Mesothelial cell of epicardium (in vitro differentiated cells): ENCODE results near the gene RAC2. TPM values are rescaled to one million over a fixed set of nuclear protein-coding genes. Genes with fewer than 3 reads are reported as not detected.

Source experiments
- DNase-seq, 2 experiments: peaks; one replicate each; pipeline ENCODE4 v3.0.0; 2021; ENCODE audit warnings: low spot score in 2 of 2; ENCODE audit not compliant: unreplicated experiment in 2 of 2
- H3K27ac Mint-ChIP-seq: 2 replicates; pipeline ENCODE4 v1.8.0; 2021; ENCODE audit warnings: mixed read lengths
- H3K27me3 Mint-ChIP-seq: 2 replicates; pipeline ENCODE4 v1.8.0; 2021; ENCODE audit warnings: low read depth, mixed read lengths
- H3K36me3 Mint-ChIP-seq: 2 replicates; pipeline ENCODE4 v1.8.0; 2021; ENCODE audit warnings: mixed read lengths
- H3K4me1 Mint-ChIP-seq: 2 replicates; pipeline ENCODE4 v1.8.0; 2021; ENCODE audit warnings: mixed read lengths
- H3K4me3 Mint-ChIP-seq: 2 replicates; pipeline ENCODE4 v1.8.0; 2021; ENCODE audit warnings: mild to moderate bottlenecking, moderate library complexity, mixed read lengths
- H3K9me3 Mint-ChIP-seq: 2 replicates; pipeline ENCODE4 v1.8.0; 2021; ENCODE audit warnings: mixed read lengths
- total RNA-seq: library from RNA; stranded (reverse); gene quantifications from 3 replicates; pipeline ENCODE4 v1.2.1, GENCODE V29; 2021
- TF ChIP-seq, protein P1 (sequence below): fragments of 200-600 bp; sonication (generic); IDR thresholded peaks from one replicate; pipeline ENCODE4 v1.5.0; 2021; ENCODE audit warnings: antibody characterized with exemption; ENCODE audit not compliant: unreplicated experiment

The RAC2 gene
- total RNA-seq, 1 donor from 2014 or later, result 6.4 TPM

GRCh38 chr22:37284126-37284804, 40.2 kb upstream of the RAC2 start:
- Mint-ChIP-seq H3K27me3 (peaks cover 45% of the 10 kb centered on the region), H3K36me3 (no peaks in the 10 kb centered on the region), H3K4me1 (no peaks in the 10 kb centered on the region), H3K9me3 (no peaks in the 10 kb centered on the region), H3K4me3 (no peak overlapping the region), H3K27ac (no peak overlapping the region)
- no peak for DNase-seq
- TF ChIP-seq, protein P1, sequence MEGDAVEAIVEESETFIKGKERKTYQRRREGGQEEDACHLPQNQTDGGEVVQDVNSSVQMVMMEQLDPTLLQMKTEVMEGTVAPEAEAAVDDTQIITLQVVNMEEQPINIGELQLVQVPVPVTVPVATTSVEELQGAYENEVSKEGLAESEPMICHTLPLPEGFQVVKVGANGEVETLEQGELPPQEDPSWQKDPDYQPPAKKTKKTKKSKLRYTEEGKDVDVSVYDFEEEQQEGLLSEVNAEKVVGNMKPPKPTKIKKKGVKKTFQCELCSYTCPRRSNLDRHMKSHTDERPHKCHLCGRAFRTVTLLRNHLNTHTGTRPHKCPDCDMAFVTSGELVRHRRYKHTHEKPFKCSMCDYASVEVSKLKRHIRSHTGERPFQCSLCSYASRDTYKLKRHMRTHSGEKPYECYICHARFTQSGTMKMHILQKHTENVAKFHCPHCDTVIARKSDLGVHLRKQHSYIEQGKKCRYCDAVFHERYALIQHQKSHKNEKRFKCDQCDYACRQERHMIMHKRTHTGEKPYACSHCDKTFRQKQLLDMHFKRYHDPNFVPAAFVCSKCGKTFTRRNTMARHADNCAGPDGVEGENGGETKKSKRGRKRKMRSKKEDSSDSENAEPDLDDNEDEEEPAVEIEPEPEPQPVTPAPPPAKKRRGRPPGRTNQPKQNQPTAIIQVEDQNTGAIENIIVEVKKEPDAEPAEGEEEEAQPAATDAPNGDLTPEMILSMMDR, result no peak

- no peak overlapping the region for H3K27ac Mint-ChIP-seq
- H3K36me3 Mint-ChIP-seq, result no peaks in the 10 kb centered on the region
- H3K27me3 Mint-ChIP-seq, result peaks cover 44% of the 10 kb centered on the region
- TF ChIP-seq, protein P1, result no peak
- H3K4me3 Mint-ChIP-seq, result no peak overlapping the region
- H3K9me3 Mint-ChIP-seq, result no peaks in the 10 kb centered on the region
- DNase-seq, result no peak
- H3K4me1 Mint-ChIP-seq, result no peaks in the 10 kb centered on the region
Observed at GRCh38 chr22:37283393-37283937, 39.4 kb upstream of the RAC2 start.

GRCh38 chr22:37282385-37282677, 38.3 kb upstream of the RAC2 start, which contains the start of gene CYTH4:
CYTH4 (plus strand) TSS chr22:37282508; CDS start chr22:37282570, 62 bp downstream.
- no peaks in the 10 kb centered on the region for H3K9me3 Mint-ChIP-seq
- peaks cover 42% of the 10 kb centered on the region for H3K27me3 Mint-ChIP-seq
- TF ChIP-seq, protein P1, result no peak
- no peaks in the 10 kb centered on the region for H3K4me1 Mint-ChIP-seq
- H3K27ac Mint-ChIP-seq, result no peak within 1 kb of the TSS
- H3K4me3 Mint-ChIP-seq, result no peak within 1 kb of the TSS
- no peaks in the 10 kb centered on the region for H3K36me3 Mint-ChIP-seq
- no peak for DNase-seq

DNA sequence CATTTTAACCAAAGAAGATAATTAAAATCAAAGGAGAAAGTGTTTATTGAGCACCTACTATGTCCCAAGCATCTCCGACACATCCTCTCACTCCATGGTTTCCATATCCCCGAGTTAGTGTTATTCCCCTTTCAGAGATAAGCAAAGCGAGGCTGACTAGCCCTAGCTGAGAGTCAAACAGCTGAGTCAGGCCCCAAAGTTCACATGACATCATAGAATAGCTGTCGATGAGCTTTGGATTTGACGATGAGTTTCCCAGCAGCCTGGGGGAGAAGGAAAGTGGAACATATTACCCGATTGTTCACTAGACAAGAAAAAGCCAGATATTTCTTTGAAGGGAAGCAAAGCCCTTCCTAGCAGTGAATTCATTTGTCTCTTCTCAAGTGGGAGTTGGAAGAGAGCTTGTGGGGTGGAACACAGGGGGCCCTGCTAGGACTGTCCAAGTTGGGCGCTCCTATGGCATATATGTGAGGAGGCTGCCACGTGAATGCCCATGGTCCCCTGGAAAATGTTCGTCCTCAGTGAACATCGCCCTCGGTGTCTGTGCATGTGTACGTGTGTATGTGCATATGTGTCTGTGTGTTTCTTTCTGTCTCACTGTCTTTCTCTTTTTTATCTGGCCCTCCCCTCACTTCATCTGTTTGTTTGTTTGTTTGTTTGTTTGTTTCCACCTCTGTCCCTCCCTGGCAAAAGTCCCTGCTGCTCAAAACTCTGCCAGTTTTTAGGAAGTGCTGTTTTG, 37.7 kb upstream of the RAC2 start:
- H3K27me3 Mint-ChIP-seq, result peaks cover 38% of the 10 kb centered on the region
- H3K36me3 Mint-ChIP-seq, result no peaks in the 10 kb centered on the region
- no peaks in the 10 kb centered on the region for H3K9me3 Mint-ChIP-seq
- H3K27ac Mint-ChIP-seq, result no peak overlapping the region
- no peak for DNase-seq
- TF ChIP-seq, protein P1, result no peak
- no peaks in the 10 kb centered on the region for H3K4me1 Mint-ChIP-seq
- H3K4me3 Mint-ChIP-seq, result no peak overlapping the region

DNA sequence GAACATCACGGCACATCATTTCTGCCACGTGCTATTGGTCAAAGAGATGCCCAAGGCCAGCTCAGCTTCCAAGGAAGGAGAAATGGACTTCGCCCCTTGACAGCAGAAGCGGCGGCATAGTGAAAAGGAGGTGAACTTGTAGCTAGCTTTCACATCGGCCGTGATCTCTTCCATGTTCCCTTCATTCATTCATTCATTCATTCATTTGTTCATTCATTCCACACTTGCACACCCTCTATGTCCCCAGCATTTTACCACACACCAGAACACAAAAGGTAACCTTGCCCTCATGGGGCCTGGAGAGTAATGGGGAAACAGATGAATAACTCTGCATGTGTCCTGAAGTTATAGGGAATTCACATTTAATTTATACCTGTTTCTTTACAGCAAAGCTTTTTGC, 37.1 kb upstream of the RAC2 start:
- Mint-ChIP-seq H3K27me3 (peaks cover 33% of the 10 kb centered on the region), H3K27ac (no peak overlapping the region), H3K9me3 (no peaks in the 10 kb centered on the region), H3K4me3 (no peak overlapping the region), H3K36me3 (no peaks in the 10 kb centered on the region), H3K4me1 (no peaks in the 10 kb centered on the region)
- TF ChIP-seq, protein P1, result no peak
- DNase-seq, result no peak
